ENCODE data around the gene SYNJ2.

SYNJ2 gene

GRCh38 chr6:158068156-158068892, 86.7 kb downstream of the SYNJ2 start:
- no peak overlapping the region for H3K9ac ChIP-seq (ENCODE audit: low read length)
- no peaks in the 10 kb centered on the region for H3K9me3 ChIP-seq (ENCODE audit: low read length)
- H4K20me1 ChIP-seq (ENCODE audit: insufficient read depth, low read length): no peaks in the 10 kb centered on the region

GRCh38 chr6:158068893-158069799, 87.5 kb downstream of the SYNJ2 start:
- H3K9ac ChIP-seq (ENCODE audit: low read length): no peak overlapping the region
- peaks cover 5% of the 10 kb centered on the region; the same call in 1 of the 2 replicates for H3K27me3 ChIP-seq (ENCODE audit: insufficient read depth, low read length)
- H3K4me1 ChIP-seq (ENCODE audit: insufficient read depth, low read length, severe bottlenecking): no peaks in the 10 kb centered on the region
- no peaks in the 10 kb centered on the region for H3K9me3 ChIP-seq (ENCODE audit: low read length)
- no peak overlapping the region for H3K4me3 ChIP-seq (ENCODE audit: low read depth, low read length, poor library complexity, severe bottlenecking)
- H3K4me2 ChIP-seq (ENCODE audit: low read length): no peak overlapping the region
- no peak overlapping the region for H3K27ac ChIP-seq (ENCODE audit: low read depth, low read length, poor library complexity, severe bottlenecking)
- H4K20me1 ChIP-seq (ENCODE audit: insufficient read depth, low read length): no peaks in the 10 kb centered on the region
- no peak for TF ChIP-seq EZH2 (IDR thresholded peaks at IDR 0.05; ENCODE audit: borderline replicate concordance, low read length)
- no peak for TF ChIP-seq CTCF (IDR thresholded peaks at IDR 0.05; ENCODE audit: low read length)
- H2AFZ ChIP-seq (ENCODE audit: low read length): no peak overlapping the region
- no peaks in the 10 kb centered on the region for H3K9me2 ChIP-seq (ENCODE audit: low read depth, low read length)
- no peaks in the 10 kb centered on the region for H3K36me3 ChIP-seq (ENCODE audit: insufficient read depth, low read length)
- H3F3A ChIP-seq (ENCODE audit: insufficient read depth, low read length): no peaks in the 10 kb centered on the region
- H3K79me2 ChIP-seq (ENCODE audit: insufficient read depth, low read length): no peaks in the 10 kb centered on the region

More at GRCh38 chr6:158068156-158068892, 86.7 kb downstream of the SYNJ2 start:
- Histone ChIP-seq H3K9me2 (ENCODE audit: low read depth, low read length) (no peaks in the 10 kb centered on the region), H3F3A (ENCODE audit: insufficient read depth, low read length) (no peaks in the 10 kb centered on the region), H3K4me1 (ENCODE audit: insufficient read depth, low read length, severe bottlenecking) (no peaks in the 10 kb centered on the region), H3K4me3 (ENCODE audit: low read depth, low read length, poor library complexity, severe bottlenecking) (no peak overlapping the region), H3K27ac (ENCODE audit: low read depth, low read length, poor library complexity, severe bottlenecking) (no peak overlapping the region), H3K4me2 (ENCODE audit: low read length) (no peak overlapping the region), H3K79me2 (ENCODE audit: insufficient read depth, low read length) (no peaks in the 10 kb centered on the region), H3K36me3 (ENCODE audit: insufficient read depth, low read length) (no peaks in the 10 kb centered on the region), H2AFZ (ENCODE audit: low read length) (no peak overlapping the region), H3K27me3 (ENCODE audit: insufficient read depth, low read length) (peaks cover 5% of the 10 kb centered on the region; the same call in 1 of the 2 replicates)
- TF ChIP-seq CTCF (IDR thresholded peaks at IDR 0.05; ENCODE audit: low read length): no peak
- no peak for TF ChIP-seq EZH2 (IDR thresholded peaks at IDR 0.05; ENCODE audit: borderline replicate concordance, low read length)

GRCh38 chr6:158069800-158070195, 88.1 kb downstream of the SYNJ2 start:
- Histone ChIP-seq H3F3A (ENCODE audit: insufficient read depth, low read length) (no peaks in the 10 kb centered on the region), H3K4me2 (ENCODE audit: low read length) (no peak overlapping the region), H3K36me3 (ENCODE audit: insufficient read depth, low read length) (no peaks in the 10 kb centered on the region), H3K9me3 (ENCODE audit: low read length) (no peaks in the 10 kb centered on the region), H3K27me3 (ENCODE audit: insufficient read depth, low read length) (peaks cover 5% of the 10 kb centered on the region; the same call in 1 of the 2 replicates), H3K79me2 (ENCODE audit: insufficient read depth, low read length) (no peaks in the 10 kb centered on the region), H3K4me3 (ENCODE audit: low read depth, low read length, poor library complexity, severe bottlenecking) (no peak overlapping the region), H3K9me2 (ENCODE audit: low read depth, low read length) (no peaks in the 10 kb centered on the region), H4K20me1 (ENCODE audit: insufficient read depth, low read length) (no peaks in the 10 kb centered on the region), H2AFZ (ENCODE audit: low read length) (no peak overlapping the region), H3K9ac (ENCODE audit: low read length) (no peak overlapping the region), H3K27ac (ENCODE audit: low read depth, low read length, poor library complexity, severe bottlenecking) (no peak overlapping the region), H3K4me1 (ENCODE audit: insufficient read depth, low read length, severe bottlenecking) (no peaks in the 10 kb centered on the region)
- TF ChIP-seq CTCF (IDR thresholded peaks at IDR 0.05; ENCODE audit: low read length) (no peak), EZH2 (IDR thresholded peaks at IDR 0.05; ENCODE audit: borderline replicate concordance, low read length) (no peak)
